GM18858 (cell line): Measurements from ENCODE around the gene OPTC.
"Not testable (repeated sequence)": the region's sequence is repeated elsewhere in the genome, so short reads cannot be mapped to it uniquely, and the experiment has no call there.

Experiments used
- ATAC-seq: cut with Tn5 transposase; IDR thresholded peaks from one replicate; pipeline ENCODE4 v1.9.1; 2021; ENCODE audit not compliant: unreplicated experiment

OPTC gene

DNA sequence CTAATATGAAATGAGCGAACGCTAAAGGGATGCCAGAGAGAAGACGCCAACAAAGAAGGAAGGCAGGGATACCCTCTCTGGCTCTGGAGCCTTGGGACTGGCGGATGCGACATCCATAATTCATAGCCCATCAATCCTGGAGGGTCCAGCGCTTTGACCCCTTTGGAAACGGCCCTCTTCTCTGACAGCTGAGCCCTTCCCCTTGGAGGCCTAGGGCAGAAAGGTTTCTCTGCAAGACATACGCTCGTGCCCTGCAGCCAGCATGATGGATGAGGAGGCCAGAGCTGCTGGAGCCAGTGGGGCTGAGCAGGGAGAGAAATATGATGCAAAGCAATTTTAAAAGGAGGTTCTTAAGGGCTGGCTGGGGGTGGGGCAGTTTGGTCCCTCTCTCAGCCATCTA is 22.2 kb downstream of the OPTC start:
- ATAC-seq, result no peak

DNA sequence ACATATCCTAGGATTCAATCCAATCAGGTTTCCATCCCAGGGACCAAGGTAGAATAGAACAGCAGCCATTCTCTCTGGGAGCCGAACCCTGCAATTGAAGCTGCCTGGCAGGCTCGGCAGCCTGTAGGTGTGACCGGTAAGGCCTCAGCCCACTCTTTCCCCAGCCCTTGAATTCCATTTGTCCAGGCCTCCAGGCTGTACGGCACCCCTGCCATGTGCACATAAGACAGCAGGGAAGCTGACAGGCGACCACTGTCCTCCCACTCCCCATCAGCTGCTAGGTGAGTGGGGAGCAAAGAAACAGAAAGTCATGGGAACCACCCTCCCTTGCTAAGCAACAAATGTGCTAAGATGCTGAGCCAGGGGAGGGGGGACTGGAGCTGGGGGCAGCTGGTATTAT is 23.0 kb downstream of the OPTC start:
- no peak for ATAC-seq

- ATAC-seq, result no peak
Measured at GRCh38 chr1:203517426-203518110, 23.6 kb downstream of the OPTC start.

DNA sequence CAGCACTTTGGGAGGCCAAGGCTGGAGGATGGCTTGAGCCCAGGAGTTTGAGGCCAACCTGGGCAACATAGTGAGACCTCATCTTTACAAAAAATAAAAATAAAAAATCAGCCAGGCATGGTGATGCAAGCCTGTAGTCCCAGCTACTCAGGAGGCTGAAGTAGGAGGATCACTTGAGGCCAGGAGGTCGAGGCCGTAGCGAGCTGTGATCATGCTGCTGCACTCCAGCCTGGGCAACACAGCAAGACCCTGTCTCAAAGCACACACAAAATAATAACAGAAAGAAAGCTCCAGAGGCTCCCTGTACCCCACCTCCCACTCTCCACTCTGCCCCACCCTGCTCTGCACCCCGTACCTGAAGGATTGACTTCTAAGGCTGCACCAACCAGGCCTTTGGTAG is 24.2 kb downstream of the OPTC start:
- not testable (repeated sequence) for ATAC-seq

DNA sequence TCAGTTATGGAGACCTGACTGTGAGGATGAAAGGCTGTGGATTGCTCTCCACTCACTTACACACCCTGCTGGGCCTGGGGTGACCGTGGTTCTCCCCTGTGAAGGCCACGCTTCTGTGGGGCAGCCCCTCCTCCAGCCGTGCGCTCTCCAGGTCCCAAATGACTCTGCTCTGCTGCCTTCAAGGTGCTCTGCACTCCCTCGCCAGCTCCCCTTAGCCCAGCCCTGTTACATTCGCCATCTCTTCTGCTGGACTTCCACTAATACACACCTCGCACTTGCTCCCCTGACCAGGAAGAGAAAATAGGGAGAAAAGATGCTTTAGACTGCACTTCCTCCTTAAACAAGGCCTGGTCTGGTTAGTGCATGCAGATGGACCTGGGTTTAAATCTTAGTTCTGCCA is 24.6 kb downstream of the OPTC start:
- ATAC-seq, result no peak

- ATAC-seq, result no peak
Measured at GRCh38 chr1:203519053-203519840, 25.3 kb downstream of the OPTC start.

DNA sequence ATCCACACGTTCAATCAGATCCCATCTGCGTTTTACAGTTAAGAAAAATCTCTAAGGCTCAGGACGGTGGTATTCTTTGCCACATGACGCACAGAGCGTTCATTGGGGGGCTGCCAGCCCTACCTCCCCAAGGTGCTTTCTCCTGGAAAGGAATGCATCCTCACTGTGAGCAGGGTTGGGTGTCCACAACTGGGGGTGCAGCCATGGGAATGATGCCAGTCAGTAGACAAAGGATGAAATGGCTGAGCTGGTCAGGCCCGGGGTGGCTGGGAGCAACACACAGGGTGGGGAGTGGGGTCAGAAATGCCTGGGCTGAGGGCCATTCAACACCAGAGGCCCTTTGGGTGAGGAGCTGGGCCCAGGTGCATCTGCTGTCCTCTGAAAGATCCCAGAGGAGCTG is 25.9 kb downstream of the OPTC start:
- ATAC-seq, result no peak

DNA sequence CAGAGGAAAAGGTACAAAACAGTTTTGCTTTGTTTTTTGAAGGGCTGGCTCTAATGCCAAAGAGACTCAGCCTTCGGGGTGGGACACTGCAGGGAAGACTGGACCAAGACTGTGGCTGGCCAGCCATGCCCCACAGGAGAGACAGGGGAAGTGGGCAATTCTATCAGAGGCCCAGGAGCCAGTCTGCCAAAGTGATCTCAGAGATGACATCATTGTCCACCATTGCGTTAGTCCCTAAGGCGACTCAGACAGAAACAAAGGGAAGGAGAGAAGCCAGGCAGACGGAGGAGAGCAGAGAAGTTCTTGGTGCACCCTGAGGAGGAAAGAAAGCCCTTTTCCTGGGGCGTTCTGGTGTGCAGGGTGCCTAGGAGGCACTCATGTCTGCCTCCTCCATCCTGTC is 26.4 kb downstream of the OPTC start:
- no peak for ATAC-seq

DNA sequence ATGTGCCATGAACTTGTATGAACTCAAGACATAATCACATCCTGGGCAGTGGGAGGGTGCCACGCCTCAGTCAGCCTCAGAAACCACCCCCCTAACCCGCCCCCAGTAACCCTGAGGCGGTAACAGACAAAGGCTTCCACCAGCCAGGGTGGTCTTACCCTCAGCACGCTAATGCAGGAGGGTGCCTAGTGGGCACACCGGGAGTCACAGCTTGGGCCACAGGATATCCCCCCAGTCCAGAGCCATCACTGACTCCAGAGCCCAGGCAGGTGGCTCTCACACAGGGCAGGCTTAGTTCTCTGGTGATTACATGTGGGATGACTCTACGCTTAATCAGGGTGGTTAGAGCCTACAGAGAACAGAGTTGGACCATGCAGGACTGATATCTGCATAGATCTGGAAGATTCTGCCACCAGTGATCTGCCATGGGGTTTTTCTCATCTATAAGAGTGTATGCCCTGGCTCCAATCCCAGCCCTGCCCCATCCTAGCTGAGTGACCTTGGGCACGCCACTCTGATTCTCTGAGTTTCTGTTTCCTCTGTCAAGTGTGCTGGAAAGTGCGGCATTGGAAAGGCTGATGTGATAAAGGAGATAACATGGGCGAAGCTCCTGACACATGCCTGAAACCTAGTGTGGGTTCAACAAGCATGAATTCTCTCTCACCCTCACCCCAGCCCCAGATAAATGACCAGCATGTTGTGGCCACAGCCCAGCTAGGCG is 27.3 kb downstream of the OPTC start:
- no peak for ATAC-seq

- ATAC-seq, result no peak
Measured at GRCh38 chr1:203521812-203522211, 27.9 kb downstream of the OPTC start.

GRCh38 chr1:203522237-203522636 is 28.3 kb downstream of the OPTC start:
- no peak for ATAC-seq

DNA sequence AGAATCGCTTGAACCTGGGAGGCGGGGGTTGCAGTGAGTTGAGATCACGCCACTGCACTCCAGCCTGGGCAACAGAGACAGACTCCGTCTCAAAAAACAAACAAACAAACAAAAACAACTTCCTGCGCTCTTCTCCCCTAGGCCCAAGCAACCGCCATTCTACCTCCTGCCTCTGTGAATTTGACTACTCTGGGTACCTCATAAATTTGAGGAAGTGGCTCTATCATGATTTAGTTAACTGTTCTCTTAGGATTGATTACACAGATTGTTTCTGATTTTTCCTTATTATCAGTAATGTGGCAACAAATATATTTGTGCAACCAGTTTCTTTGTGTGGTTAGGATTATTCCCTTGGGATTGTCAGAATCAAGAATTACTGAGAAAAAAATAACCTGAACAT is 29.7 kb downstream of the OPTC start:
- no peak for ATAC-seq

GRCh38 chr1:203524152-203524551 is 30.2 kb downstream of the OPTC start:
- no peak for ATAC-seq

- ATAC-seq, result no peak
Measured at GRCh38 chr1:203524824-203525223, 30.9 kb downstream of the OPTC start.

GRCh38 chr1:203525685-203526084 is 31.7 kb downstream of the OPTC start:
- no peak for ATAC-seq

GRCh38 chr1:203526130-203526529 is 32.2 kb downstream of the OPTC start:
- no peak for ATAC-seq

- ATAC-seq, result no peak
Measured at GRCh38 chr1:203526572-203526971, 32.6 kb downstream of the OPTC start.

DNA sequence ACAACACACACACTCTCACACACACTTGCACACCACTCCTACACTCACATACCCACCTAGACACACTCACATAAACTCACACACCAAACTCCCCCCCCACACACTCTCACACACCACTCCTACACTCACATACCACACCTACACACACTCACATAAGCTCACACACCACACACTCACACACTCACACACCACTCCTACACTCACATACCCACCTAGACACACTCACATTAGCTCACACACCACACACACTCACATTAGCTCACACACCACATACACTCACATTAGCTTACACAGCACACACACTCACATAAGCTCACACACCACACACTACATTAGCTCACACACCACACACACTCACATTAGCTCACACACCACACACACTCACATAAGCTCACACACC is 33.1 kb downstream of the OPTC start:
- ATAC-seq, result no peak

- ATAC-seq, result no peak
Measured at GRCh38 chr1:203528063-203528462, 34.1 kb downstream of the OPTC start.

GRCh38 chr1:203528976-203529835 is 35.3 kb downstream of the OPTC start:
- no peak for ATAC-seq

- no peak for ATAC-seq
Measured at GRCh38 chr1:203531063-203531462, 37.1 kb downstream of the OPTC start.
